Measurements from ENCODE around the gene TCF3. TPM values are rescaled to one million over a fixed set of nuclear protein-coding genes. Genes with fewer than 3 reads are reported as not detected.

Gene TCF3
- total RNA-seq, 6 experiments from 2014 or later, result 11.0 to 30.1 (median 15.9) TPM

DNA sequence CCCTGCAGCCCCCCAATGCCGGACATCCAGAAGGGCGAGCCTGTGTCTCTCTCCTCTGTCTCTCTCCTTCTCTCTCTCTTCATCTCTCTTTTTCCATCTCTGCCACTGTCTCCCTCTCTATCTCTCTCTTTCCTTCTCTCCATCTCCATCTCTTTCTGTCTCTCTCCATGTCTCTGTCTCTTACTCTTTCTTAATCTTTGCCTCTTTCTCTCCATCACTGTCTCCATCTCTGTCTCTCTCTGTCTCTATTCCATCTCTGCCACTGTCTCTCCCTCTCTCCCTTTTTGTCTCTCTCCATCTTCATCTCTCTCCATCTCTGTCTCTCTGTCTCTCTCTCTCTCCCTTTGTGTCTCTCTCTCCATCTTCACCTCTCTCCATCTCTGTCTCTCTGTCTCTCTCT is 25.7 kb upstream of the TCF3 start:
- Histone ChIP-seq H3K4me3 (no peak overlapping the region), H3K36me3 (no peaks in the 10 kb centered on the region), H3K4me1 (peaks cover 0 to 11% (median 0%) of the 10 kb centered on the region in 4 donors), H3K27ac (no peak overlapping the region), H3K27me3 (no peaks in the 10 kb centered on the region), H3K9me3 (no peaks in the 10 kb centered on the region)
- 60% methylated on average over 1 of the region's 2 CpGs for WGBS (ENCODE audit: insufficient coverage, low coverage, low lambda C conversion rate, missing lambda C conversion rate)
- intact Hi-C loops (cut with DNase I), result loop anchor here in 1 of 2 donors (10.0 kb wide), 1 partner anchor 123 kb away; no protein-coding TSS in a partner anchor
- ATAC-seq (no peak), DNase-seq (no peak)
- TF ChIP-seq POLR2A (IDR thresholded peaks at IDR 0.05), result no peak
- TF ChIP-seq, protein P1, sequence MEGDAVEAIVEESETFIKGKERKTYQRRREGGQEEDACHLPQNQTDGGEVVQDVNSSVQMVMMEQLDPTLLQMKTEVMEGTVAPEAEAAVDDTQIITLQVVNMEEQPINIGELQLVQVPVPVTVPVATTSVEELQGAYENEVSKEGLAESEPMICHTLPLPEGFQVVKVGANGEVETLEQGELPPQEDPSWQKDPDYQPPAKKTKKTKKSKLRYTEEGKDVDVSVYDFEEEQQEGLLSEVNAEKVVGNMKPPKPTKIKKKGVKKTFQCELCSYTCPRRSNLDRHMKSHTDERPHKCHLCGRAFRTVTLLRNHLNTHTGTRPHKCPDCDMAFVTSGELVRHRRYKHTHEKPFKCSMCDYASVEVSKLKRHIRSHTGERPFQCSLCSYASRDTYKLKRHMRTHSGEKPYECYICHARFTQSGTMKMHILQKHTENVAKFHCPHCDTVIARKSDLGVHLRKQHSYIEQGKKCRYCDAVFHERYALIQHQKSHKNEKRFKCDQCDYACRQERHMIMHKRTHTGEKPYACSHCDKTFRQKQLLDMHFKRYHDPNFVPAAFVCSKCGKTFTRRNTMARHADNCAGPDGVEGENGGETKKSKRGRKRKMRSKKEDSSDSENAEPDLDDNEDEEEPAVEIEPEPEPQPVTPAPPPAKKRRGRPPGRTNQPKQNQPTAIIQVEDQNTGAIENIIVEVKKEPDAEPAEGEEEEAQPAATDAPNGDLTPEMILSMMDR (IDR thresholded peaks at IDR 0.05), result no peak

DNA sequence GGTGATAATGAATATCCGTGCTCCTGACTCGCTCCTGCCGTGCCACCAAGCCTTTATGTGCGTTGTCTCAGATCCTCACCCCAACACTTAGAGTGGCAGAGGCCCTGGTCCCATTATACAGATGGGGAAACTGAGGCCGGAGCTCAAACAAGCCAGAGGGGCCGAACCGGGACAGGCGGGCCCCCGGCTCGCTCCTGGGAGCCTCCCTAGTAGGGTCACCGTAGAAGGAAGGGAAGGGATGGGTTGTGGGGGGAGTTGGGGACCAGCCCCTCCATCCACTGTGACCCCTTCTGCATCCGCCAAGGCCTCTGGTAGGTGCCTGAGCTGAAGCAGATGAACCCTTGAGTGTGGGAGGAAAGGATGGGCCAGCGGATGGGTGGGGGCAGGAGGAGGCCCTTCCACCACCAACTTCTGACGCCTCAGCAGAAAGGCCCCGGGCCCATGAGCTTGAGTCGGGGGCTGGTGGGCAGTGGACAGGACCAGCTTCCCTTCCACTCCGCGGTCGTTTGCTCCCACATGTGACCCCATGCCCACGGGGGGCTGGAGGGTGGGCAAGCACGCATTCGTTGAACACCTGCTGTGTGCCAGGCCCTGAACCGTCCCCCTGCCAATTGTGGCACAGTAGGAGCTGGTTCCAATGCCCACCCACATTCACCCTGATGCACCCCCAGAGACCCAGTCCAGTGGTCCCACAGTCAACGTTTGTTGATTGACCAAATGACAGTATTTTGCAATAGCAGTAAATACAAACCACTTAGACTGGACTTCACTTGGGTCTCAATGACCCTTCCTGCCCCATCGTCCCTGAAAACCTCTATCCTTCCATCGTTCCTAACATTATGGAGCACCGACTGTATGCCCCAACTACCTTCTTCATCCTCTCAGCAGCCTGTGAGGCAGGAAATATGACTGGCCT is 24.2 kb upstream of the TCF3 start:
- Histone ChIP-seq H3K27ac (no peak overlapping the region), H3K27me3 (peaks cover 0 to 5% of the 10 kb centered on the region in 2 donors), H3K9me3 (no peaks in the 10 kb centered on the region), H3K4me1 (peaks cover 0 to 17% (median 2%) of the 10 kb centered on the region in 4 donors), H3K4me3 (no peak overlapping the region), H3K36me3 (no peaks in the 10 kb centered on the region)
- intact Hi-C loops (cut with DNase I), result loop anchor here in 1 of 2 donors (10.0 kb wide), 1 partner anchor 122 kb away; no protein-coding TSS in a partner anchor
- TF ChIP-seq, protein P1 (IDR thresholded peaks at IDR 0.05), result no peak
- no peak for TF ChIP-seq POLR2A (IDR thresholded peaks at IDR 0.05)
- ATAC-seq (no peak), DNase-seq (peak in 1 of 3 donors; percentile 14)
- WGBS (ENCODE audit: insufficient coverage, low coverage, low lambda C conversion rate, missing lambda C conversion rate), result 32% methylated on average over 12 of the region's 27 CpGs

DNA sequence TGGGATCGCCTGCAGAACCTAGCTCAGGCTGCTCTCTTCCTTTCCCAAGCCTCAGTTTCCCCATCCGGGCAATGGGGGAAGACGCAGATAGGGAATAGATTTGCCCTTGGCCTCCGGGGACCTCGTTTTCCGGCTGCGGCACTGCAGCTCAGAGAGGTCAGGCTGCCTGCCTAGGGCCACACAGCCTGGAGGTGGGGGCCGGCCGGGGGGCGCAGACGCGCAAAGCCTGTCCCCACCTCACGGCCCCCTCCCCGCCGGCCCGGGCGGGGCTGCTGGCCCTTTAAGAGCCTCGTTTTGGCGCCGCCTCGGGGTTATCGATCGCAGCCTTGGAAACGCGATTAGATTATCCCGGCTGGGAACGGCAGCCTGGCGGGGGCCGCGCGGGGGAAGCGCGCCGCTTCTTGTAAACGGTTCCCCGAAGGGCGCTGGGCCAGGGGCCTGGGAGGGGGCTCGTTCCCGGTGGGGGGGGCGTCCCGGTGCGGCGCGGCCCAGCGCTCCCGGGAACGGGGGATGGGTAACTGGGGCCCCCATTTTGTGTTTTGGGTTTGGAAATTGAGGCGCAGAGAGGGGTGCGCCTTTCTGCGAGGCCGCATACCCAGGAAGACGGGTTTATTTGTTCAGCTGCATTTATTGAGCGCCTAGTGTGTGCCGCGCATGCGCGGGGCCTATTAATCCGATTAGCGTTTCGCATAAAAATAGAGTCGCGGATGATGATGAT is 23.4 kb upstream of the TCF3 start:
- DNase-seq, result peak; percentile 44 to 66 (median 62)
- peak; percentile 15 to 63 (median 56) for ATAC-seq
- WGBS (ENCODE audit: insufficient coverage, low coverage, low lambda C conversion rate, missing lambda C conversion rate), result 22% methylated on average over 10 of the region's 62 CpGs
- no peak for TF ChIP-seq POLR2A (IDR thresholded peaks at IDR 0.05)
- TF ChIP-seq, protein P1 (IDR thresholded peaks at IDR 0.05), result no peak
- peaks cover 0 to 9% of the 10 kb centered on the region in 2 donors for H3K27me3 ChIP-seq
- peaks cover 0 to 17% (median 2%) of the 10 kb centered on the region in 4 donors for H3K4me1 ChIP-seq
- intact Hi-C loops (cut with DNase I), result loop anchor here in 1 of 2 donors (10.0 kb wide), 1 partner anchor 121 kb away; no protein-coding TSS in a partner anchor
- H3K36me3 ChIP-seq, result no peaks in the 10 kb centered on the region
- H3K27ac ChIP-seq, result no peak overlapping the region
- no peaks in the 10 kb centered on the region for H3K9me3 ChIP-seq
- peak overlapping the region in 1 of 3 donors; percentile 24 for H3K4me3 ChIP-seq

DNA sequence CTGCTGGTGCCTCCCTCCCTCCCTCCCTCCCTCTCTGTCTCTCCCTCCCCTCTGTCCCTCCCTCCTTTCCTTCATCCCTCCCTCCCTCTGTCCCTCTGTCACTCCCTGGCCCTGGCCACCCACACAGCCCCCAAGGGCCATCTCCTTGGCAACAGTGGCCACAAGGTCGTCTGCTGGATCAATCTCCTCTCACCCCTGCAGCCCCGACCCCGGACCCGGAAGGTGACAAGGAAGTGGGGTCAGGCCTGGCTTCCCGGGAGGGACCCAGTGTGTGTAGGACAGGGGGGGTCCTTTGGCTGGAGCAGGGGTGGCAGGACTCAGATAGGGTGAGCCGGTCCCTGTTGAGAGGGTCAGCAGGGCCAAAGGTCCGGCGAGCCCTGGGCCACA is 21.9 kb upstream of the TCF3 start:
- ATAC-seq, result no peak
- Histone ChIP-seq H3K4me1 (peaks cover 0 to 17% (median 2%) of the 10 kb centered on the region in 4 donors), H3K27ac (no peak overlapping the region), H3K9me3 (no peaks in the 10 kb centered on the region), H3K4me3 (no peak overlapping the region), H3K27me3 (peaks cover 0 to 9% of the 10 kb centered on the region in 2 donors), H3K36me3 (no peaks in the 10 kb centered on the region)
- intact Hi-C loops (cut with DNase I), result loop anchor here (5.0 to 10.0 kb wide), 3 partner anchors 93 to 127 kb away; no protein-coding TSS in a partner anchor
- peak in 1 of 3 donors; percentile 14 for DNase-seq
- WGBS (ENCODE audit: insufficient coverage, low coverage, low lambda C conversion rate, missing lambda C conversion rate), result 2% methylated on average over 5 of the region's 8 CpGs
- TF ChIP-seq, protein P1 (IDR thresholded peaks at IDR 0.05), result no peak
- no peak for TF ChIP-seq POLR2A (IDR thresholded peaks at IDR 0.05)
